Measurements from ENCODE around the gene RPS6KC1. TPM values are rescaled to one million over a fixed set of nuclear protein-coding genes. Genes with fewer than 3 reads are reported as not detected.

The RPS6KC1 gene
- total and polyA plus RNA-seq, 2 donors (not counting 1 experiment from before 2014, with no cell fraction given) = 2.4 to 19.0 TPM

DNA sequence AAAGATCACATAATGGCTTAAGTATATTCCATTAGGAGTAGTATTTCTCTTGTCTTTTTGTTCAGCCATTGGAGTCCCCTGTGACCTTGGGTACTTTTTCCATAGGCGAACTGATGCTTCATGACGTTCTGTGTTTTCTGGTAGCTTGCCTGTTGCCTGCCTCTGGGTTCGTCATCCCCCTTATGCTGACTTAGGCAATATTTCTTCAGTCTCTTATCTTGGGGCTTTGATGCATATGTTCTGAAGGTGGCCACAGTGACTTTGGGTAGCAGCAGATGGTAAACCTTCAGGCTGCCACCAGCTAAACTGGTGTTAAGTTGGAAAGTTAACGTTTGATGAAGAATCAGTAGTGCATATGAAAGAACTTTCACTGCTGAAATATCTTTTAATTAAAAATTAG, 170.2 kb downstream of the RPS6KC1 start:
- DNase-seq (no peak), ATAC-seq (ENCODE audit: low read depth) (no peak)
- Histone ChIP-seq H3K27me3 (replicated peaks in 1 of 4; ENCODE audit: control extremely low read depth in 1 of 4, control insufficient read depth in 3 of 4, insufficient read depth in 4 of 4, low read length in 3 of 4) (no peaks in the 10 kb centered on the region), H3K9ac (ENCODE audit: low read length) (no peak overlapping the region), H2AFZ (ENCODE audit: insufficient read depth, low read depth, low read length, poor library complexity, severe bottlenecking) (no peak overlapping the region), H3K36me3 (replicated peaks in 1 of 2; ENCODE audit: control extremely low read depth in 1 of 2, control insufficient read depth in 1 of 2, extremely low read depth in 1 of 2, insufficient read depth in 2 of 2, low read length in 1 of 2) (no peaks in the 10 kb centered on the region), H3K4me3 (ENCODE audit: control extremely low read depth in 1 of 5, extremely low read depth in 1 of 5, insufficient read depth in 1 of 5, low read depth in 2 of 5, low read length in 4 of 5) (no peak overlapping the region), H4K20me1 (ENCODE audit: control insufficient read depth, insufficient read depth, low read length, poor library complexity, severe bottlenecking) (no peaks in the 10 kb centered on the region), H3K79me2 (ENCODE audit: control insufficient read depth, insufficient read depth, low read length) (no peaks in the 10 kb centered on the region), H3K27ac (ENCODE audit: low read length in 2 of 2) (no peak overlapping the region), H3K9me3 (ENCODE audit: control extremely low read depth in 1 of 3, control insufficient read depth in 2 of 3, insufficient read depth in 1 of 3, low read length in 2 of 3) (no peaks in the 10 kb centered on the region), H3K4me1 (ENCODE audit: control insufficient read depth in 2 of 2, insufficient read depth in 2 of 2, low read length in 2 of 2) (no peaks in the 10 kb centered on the region), H3K4me2 (replicated peaks; ENCODE audit: low read depth, low read length, poor library complexity, severe bottlenecking) (no peak overlapping the region)
- CTCF ChIA-PET = no interaction called here
- POLR2A ChIA-PET = no interaction called here
- WGBS (ENCODE audit: insufficient coverage) = 100% methylated on average over 2 of the region's 4 CpGs
- no peaks in the 10 kb centered on the region for H3K4me1 Mint-ChIP-seq
- no peaks in the 10 kb centered on the region for H3K27me3 Mint-ChIP-seq
- H3K9me3 Mint-ChIP-seq (ENCODE audit: insufficient read depth) = no peaks in the 10 kb centered on the region
- H3K27ac Mint-ChIP-seq = no peak overlapping the region
- intact Hi-C loops (cut with micrococcal nuclease) = no loop called here
- no peak overlapping the region for H3K4me3 Mint-ChIP-seq
- TF ChIP-seq, protein P1, sequence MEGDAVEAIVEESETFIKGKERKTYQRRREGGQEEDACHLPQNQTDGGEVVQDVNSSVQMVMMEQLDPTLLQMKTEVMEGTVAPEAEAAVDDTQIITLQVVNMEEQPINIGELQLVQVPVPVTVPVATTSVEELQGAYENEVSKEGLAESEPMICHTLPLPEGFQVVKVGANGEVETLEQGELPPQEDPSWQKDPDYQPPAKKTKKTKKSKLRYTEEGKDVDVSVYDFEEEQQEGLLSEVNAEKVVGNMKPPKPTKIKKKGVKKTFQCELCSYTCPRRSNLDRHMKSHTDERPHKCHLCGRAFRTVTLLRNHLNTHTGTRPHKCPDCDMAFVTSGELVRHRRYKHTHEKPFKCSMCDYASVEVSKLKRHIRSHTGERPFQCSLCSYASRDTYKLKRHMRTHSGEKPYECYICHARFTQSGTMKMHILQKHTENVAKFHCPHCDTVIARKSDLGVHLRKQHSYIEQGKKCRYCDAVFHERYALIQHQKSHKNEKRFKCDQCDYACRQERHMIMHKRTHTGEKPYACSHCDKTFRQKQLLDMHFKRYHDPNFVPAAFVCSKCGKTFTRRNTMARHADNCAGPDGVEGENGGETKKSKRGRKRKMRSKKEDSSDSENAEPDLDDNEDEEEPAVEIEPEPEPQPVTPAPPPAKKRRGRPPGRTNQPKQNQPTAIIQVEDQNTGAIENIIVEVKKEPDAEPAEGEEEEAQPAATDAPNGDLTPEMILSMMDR (IDR thresholded peaks at IDR 0.05) = no peak
- no peak for TF ChIP-seq EZH2 (IDR thresholded peaks at IDR 0.05; ENCODE audit: borderline replicate concordance, insufficient read depth, low read depth, low read length, poor library complexity, severe bottlenecking)

GRCh38 chr1:213227458-213227857, 176.4 kb downstream of the RPS6KC1 start:
- Histone ChIP-seq H3K79me2 (ENCODE audit: control insufficient read depth, insufficient read depth, low read length) (no peaks in the 10 kb centered on the region), H3K9ac (ENCODE audit: low read length) (no peak overlapping the region), H3K27me3 (replicated peaks in 1 of 4; ENCODE audit: control extremely low read depth in 1 of 4, control insufficient read depth in 3 of 4, insufficient read depth in 4 of 4, low read length in 3 of 4) (no peaks in the 10 kb centered on the region), H2AFZ (ENCODE audit: insufficient read depth, low read depth, low read length, poor library complexity, severe bottlenecking) (no peak overlapping the region), H3K4me1 (ENCODE audit: control insufficient read depth in 2 of 2, insufficient read depth in 2 of 2, low read length in 2 of 2) (no peaks in the 10 kb centered on the region), H3K4me3 (ENCODE audit: control extremely low read depth in 1 of 5, extremely low read depth in 1 of 5, insufficient read depth in 1 of 5, low read depth in 2 of 5, low read length in 4 of 5) (no peak overlapping the region), H4K20me1 (ENCODE audit: control insufficient read depth, insufficient read depth, low read length, poor library complexity, severe bottlenecking) (no peaks in the 10 kb centered on the region), H3K27ac (ENCODE audit: low read length in 2 of 2) (no peak overlapping the region), H3K4me2 (replicated peaks; ENCODE audit: low read depth, low read length, poor library complexity, severe bottlenecking) (no peak overlapping the region), H3K36me3 (replicated peaks in 1 of 2; ENCODE audit: control extremely low read depth in 1 of 2, control insufficient read depth in 1 of 2, extremely low read depth in 1 of 2, insufficient read depth in 2 of 2, low read length in 1 of 2) (peaks cover 0 to 2% of the 10 kb centered on the region in 2 experiments), H3K9me3 (ENCODE audit: control extremely low read depth in 1 of 3, control insufficient read depth in 2 of 3, insufficient read depth in 1 of 3, low read length in 2 of 3) (no peaks in the 10 kb centered on the region)
- intact Hi-C loops (cut with micrococcal nuclease) = no loop called here
- CTCF ChIA-PET = interaction anchor here (1.0 to 1.1 kb wide), 2 partner anchors 12 to 17 kb away, joined by 3 read pairs; no protein-coding TSS in a partner anchor
- ATAC-seq (ENCODE audit: low read depth) = no peak
- POLR2A ChIA-PET = no interaction called here
- H3K4me3 Mint-ChIP-seq = no peak overlapping the region
- 89% methylated on average over 1 of the region's 2 CpGs for WGBS (ENCODE audit: insufficient coverage)
- TF ChIP-seq, protein P1 (IDR thresholded peaks at IDR 0.05) = no peak
- no peak for TF ChIP-seq EZH2 (IDR thresholded peaks at IDR 0.05; ENCODE audit: borderline replicate concordance, insufficient read depth, low read depth, low read length, poor library complexity, severe bottlenecking)
- no peaks in the 10 kb centered on the region for H3K4me1 Mint-ChIP-seq
- no peak for DNase-seq
- no peaks in the 10 kb centered on the region for H3K9me3 Mint-ChIP-seq (ENCODE audit: insufficient read depth)
- no peak overlapping the region for H3K27ac Mint-ChIP-seq
- H3K27me3 Mint-ChIP-seq = no peaks in the 10 kb centered on the region
